Islet precursor cell (in vitro differentiated cells): Measurements from ENCODE around the gene BAHD1.

Experiments
- DNase-seq: peaks from one replicate; pipeline ENCODE4 v3.0.0-alpha.2; 2018

The BAHD1 gene

DNA sequence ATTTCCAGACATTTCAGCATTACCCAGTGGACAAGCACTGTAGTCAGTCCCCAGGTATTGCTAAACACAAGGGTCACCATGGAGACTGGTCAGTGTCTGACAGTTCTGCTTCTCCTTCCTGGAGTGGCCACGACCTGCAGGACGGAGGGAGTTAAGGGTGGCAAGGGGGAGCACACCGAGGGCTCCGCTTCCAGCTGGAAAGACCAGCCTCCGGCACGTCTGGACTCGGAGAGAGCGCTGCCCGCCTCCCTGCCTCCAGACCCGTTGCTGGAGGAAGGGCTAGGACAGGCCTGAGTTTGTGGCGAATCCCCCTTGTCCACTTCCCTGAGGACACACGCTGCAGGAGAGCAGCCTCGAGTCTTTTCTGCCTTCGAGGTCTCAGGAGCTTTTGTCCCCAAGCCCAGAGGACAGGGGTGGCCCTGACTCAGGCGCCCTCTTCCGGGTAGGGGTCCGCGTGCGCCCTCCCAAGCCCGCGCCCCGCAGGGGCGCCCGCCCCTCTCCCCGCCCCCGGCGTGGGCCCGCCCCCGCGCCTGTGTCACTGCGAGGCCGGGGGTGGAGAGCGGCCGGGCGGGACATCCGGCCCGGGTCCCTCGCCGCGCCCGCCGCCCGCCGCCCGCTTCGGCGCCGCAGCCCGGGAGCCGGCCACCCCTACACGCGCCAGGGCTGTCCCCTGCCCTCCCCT, 29.8 kb downstream of the BAHD1 start, which contains the start of gene CHST14:
Gene CHST14 (plus strand): TSS at position 562 of the 682 bp plus-strand sequence. CDS start 230 bp downstream, outside the sequence.
- peak; percentile 86 for DNase-seq

DNA sequence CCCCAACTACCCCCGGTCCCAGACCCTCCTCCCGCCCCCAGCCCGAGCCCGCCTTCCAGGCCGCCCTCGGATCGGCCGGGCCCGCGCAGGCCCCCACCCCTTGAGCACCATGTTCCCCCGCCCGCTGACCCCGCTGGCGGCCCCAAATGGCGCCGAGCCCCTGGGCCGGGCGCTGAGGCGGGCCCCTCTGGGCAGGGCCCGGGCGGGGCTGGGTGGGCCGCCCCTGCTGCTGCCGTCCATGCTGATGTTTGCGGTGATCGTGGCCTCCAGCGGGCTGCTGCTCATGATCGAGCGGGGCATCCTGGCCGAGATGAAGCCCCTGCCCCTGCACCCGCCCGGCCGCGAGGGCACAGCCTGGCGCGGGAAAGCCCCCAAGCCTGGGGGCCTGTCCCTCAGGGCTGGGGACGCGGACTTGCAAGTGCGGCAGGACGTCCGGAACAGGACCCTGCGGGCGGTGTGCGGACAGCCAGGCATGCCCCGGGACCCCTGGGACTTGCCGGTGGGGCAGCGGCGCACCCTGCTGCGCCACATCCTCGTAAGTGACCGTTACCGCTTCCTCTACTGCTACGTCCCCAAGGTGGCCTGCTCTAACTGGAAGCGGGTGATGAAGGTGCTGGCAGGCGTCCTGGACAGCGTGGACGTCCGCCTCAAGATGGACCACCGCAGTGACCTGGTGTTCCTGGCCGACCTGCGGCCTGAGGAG, 30.5 kb downstream of the BAHD1 start:
- DNase-seq = peak; percentile 68

DNA sequence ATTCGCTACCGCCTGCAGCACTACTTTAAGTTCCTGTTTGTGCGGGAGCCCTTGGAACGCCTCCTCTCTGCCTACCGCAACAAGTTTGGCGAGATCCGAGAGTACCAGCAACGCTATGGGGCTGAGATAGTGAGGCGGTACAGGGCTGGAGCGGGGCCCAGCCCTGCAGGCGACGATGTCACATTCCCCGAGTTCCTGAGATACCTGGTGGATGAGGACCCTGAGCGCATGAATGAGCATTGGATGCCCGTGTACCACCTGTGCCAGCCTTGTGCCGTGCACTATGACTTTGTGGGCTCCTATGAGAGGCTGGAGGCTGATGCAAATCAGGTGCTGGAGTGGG, 31.0 kb downstream of the BAHD1 start:
- peak; percentile 84 for DNase-seq

DNA sequence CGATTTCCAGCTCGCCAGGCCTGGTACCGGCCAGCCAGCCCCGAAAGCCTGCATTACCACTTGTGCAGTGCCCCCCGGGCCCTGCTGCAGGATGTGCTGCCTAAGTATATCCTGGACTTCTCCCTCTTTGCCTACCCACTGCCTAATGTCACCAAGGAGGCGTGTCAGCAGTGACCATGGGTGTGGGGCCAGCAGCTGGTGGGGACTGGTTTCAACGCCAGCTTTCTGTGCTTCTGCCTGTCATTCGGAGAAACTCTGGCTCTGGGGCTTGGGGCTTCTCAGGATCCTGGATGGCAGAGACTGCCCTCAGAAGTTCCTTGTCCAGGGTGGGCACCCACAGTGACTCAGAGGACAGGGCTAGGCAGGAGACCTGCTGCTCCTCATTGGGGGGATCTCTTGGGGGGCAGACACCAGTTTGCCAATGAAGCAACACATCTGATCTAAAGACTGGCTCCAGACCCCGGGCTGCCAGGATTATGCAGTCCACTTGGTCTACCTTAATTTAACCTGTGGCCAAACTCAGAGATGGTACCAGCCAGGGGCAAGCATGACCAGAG, 31.5 kb downstream of the BAHD1 start:
- no peak for DNase-seq

DNA sequence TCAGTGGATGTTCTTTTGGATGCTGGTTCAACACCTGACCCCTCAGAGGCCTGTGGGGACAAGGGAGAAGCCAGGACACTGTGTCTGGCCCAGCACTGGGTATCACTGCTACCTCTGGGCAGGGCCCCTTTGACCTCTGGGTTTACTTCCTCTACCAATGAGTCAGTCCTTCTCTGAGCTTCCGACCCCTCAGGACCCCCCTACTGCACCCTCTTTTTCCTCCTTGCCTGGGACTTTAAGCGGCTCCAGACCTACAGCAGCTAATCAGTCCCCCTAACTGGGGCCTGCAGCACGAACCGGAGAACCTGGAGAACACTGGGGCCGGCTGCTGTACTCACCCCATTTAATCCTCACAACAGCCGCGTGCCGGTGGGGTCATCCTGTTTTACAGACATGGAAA, 33.8 kb downstream of the BAHD1 start:
- no peak for DNase-seq

DNA sequence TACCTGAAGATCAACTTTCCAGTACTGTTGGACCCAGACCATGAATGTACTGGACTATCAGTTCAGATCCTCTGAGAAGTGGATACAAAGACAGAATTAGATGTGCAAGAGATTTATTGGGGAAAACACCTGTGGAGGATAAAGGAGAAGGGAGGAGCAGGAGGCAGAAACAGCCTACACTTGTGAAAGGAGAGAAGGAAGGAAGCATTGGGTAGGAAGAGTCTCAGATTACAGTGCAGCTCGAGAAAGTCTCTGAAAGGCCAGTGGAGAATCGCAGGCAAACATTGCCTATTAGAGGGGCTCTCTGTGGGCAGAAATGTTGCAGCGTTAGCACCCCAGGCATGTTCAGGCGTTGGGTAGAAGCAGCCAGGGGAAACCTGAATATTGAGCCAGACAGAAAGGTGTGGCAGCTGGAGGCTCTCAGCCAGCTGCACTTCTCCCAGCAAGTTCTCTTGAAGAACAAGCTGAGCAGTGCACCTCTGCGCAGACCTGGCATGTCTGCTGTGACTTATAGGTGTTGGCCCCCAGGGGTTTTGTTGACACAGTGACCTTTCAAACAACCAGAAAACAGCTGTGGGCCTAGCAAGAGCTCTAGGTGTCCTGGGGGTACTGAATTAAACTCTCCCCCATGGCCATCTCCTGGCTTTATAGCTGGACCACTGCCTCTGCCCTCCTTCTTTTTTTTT, 37.0 kb downstream of the BAHD1 start:
- DNase-seq = no peak

DNA sequence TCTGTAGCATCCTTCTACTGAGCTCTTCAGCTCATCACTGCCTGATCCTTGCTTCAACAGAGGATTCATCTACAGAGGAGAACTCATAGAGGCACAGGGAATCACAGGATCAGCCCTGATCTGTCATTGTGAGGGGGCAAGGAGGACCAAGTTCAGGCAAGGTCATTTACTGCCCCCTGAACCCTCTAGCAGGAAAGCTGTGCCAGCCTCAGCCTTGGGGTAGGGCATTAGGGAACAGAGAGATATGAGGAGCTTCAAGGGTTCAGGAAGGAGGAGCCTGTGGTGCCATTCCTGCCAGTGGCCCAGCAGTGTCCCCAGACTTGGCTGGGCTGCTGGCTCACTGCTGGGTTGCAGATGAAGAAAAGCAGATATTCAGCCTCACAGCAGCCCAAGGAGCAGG, 38.3 kb downstream of the BAHD1 start:
- DNase-seq = no peak

DNA sequence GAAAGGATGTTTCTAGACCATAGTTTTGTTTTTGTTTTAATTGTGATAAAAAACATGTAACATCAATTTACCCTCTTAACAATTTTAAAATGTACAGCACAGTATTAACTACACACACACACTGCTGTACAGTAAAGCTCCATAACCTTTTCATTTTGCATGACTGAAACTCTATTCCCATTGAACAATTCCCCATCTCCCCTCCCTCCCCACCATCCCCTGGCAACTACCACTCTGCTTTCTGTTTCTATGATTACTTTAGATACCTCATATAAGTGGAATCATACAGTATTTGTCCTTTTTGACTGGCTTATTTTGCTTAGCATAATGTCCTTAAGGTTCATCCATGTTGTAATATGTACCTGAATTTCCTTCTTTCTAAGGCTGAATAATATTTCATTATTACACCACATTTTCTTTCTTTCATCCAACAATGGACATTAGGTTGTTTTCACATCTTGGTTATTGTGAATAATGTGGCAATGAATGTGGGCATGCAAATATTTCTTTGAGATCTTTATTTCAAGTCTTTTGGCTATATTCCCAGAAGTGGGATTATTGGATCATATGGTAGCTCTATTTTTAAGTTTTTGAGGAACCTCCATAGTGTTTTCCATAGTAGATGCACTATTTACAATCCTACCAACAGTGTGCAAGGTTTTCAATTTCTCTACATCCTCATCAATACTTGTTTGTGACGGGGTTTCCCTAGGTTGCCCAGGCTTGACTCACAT, 40.8 kb downstream of the BAHD1 start:
- no peak for DNase-seq

DNA sequence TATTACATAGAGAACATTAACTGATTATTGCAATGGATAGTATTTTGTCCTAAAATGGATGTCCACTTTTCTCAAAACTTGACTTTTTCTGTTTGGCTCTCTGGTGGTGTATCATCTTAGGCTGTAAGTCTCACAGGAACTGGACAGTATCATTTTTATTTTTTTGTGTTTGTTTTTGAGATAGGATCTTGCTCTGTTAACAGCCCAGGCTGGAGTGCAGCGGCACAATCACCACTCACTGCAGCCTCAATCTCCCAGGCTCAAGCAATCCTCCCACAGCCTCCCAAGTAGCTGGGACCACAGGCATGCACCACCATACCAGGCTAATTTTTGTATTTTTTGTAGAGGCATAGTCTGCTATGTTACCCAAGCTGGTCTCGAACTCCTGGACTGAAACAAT, 43.2 kb downstream of the BAHD1 start:
- DNase-seq = no peak

DNA sequence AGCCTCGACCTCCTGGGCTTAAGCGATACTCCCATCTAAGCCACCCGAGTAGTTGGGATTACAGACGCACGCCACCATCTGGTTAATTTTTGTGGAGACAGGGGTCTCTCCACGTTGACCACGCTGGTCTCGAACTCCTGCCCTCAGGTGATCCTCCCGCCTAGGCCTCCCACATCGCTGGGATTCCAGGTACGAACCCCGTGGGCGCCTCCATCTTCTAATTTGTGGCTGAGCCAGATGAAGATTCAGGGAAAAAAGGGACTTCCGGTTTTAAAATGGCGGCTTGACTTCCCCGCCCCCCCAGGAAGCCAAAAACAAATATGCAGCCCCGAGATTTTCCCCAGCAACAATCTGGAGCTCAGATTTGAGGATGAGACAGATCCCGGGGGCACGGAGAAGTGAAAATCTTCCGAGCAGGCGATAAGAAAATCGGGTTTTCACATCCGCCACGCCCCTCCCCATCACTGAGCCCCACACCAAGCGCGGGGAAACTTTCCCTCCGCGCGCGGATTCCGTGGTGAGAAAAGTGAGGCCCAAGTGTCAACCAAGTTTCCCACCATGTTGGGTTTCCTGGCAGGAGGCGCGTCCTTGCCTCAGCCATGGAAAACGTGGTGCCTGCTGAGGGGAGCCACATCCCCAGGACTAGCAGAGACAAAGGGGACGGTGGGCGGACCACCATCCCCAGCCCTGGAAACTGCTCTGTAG, 45.5 kb downstream of the BAHD1 start:
- DNase-seq = no peak

DNA sequence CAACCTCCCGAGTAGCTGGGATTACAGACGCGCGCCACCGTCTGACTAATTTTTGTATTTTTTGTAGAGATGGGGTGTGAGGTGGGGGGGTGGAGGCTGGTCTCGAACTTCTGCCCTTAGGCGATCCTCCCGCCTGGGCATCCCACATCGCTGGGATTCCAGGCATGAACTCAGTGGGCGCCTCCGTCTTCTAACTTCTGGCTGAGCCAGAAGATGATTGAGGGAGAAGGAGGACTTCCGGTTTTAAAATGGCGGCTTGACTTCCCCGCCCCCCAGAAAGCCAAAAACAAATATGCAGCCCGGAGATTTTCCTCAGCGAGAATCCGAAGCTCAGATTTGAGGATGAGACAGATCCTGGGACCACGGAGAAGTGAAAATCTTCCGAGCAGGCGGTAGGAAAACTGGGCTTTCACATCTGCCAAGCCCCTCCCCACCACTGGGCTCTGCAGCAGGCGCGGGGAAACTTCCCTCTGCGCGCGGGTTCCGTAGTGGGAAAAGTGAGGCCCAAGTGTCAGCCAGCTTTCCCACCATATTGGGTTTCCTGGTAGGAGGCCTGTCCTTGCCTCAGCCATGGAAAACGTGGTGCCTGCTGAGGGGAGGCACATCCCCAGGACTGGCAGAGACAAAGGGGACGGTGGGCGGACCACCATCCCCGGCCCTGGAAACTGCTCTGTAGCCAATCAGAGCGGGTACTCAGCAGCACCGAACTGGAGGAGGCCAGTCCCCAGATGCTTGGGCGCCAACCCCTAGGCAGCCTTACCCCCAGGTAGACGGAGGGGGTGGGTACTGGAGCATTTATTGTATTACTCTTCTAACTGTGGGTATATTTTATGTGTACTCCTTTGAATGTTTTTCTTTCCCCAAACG, 47.3 kb downstream of the BAHD1 start:
- no peak for DNase-seq

DNA sequence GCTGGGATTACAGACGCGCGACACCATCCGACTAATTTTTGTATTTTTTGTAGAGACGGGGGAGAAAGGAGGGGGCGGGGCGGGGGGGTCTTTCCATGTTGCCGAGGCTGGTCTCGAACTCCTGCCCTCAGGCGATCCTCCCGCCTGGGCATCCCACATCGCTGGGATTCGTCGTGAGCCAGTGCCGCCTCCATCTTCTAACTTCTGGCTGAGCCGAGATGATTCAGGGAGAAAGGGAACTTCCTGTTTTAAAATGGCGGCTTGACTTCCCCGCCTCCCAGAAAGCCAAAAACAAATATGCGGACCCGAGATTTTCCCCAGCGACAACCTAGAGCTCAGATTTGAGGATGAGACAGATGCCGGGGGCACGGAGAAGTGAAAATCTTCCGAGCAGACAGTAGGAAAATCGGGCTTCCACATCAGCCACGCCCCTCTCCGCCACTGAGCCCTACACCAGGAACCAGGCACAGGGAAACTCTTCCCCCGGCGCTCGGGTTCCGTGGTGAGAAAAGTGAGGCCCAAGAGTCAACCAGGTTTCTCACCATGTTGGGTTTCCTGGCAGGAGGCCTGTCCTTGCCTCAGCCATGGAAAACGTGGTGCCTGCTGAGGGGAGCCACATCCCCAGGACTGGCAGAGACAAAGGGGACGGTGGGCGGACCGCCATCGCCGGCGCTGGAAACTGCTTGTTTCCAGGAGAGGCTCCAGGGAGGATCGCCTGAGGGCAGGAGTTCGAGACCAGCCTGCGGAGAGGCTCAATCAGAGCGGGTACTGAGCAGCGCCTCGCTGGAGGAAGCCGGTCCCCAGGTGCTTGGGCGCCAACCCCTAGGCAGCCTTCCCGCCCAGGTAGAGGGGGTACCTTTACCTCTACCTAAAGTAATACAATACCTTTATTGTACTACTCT, 48.8 kb downstream of the BAHD1 start:
- no peak for DNase-seq

DNA sequence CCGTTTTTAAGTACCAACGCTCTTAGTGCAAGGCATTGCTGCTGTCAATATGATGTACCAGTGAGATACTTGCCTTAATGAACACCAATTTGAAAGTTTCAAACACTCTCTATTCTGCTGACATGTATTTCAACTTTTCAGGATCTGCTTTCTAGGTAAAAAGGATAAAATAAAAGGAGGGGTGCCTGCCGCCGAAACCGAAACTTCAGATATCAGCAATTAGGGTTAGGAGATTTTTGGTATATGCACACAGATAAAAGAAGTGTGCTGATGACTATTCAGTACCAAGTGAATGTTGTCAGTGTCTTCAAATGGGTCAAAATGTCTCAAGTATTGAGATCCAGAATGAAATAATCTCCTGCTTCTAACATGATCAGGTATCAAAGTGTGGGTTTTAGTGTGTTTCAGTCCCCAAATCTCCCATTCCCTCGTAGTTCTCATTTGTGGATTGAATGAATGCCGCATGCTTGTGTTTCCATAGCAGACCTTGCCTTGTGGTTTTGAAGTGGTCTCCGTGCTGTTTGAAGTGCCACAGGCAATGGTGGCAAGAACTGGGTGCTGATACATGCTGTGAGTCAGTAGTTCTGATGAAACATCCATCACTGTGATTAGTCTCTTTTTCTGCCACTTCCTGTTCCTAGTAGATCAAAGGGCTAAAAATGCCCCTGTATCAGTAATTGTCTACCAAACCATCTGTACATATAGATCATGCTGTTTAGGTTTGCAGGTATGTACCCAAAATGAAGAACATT, 52.5 kb downstream of the BAHD1 start:
- DNase-seq = no peak

DNA sequence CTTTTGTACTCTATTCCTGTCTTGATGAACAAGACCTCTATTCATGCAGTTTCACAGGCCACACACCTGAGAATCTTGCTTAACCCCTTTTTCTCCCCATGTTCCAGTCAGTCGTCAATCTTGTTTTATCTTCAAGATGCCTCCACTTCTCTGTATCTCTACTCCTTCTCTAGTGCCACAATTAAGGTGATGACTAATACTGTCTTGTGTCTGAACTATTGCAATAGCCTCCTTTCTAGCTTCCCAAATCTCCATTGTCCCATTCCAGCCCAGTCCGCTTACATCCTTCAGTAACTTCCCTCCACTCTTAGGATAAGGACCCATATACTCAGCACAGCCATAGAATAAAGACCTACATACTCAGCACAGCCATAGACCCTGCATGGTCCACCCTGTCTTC, 54.8 kb downstream of the BAHD1 start:
- DNase-seq = no peak

DNA sequence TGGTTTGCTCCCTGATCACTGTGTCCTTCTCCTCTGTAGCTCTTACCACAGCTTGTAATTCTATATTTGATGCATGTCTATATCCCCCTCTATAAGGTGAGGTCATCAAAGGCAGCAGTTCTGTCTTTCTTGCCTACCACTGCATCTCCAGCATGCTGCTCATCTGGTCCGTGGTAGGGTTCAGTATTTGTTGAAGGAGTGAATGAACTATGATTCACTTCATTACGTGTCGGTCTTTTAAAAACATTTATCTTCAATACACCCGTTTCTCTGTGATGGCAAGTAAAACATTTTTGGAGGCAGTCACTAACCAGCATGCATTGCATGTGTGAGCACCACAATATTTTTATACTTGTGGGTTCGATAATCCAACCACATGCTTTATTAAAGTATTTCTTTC, 57.7 kb downstream of the BAHD1 start:
- DNase-seq = no peak

DNA sequence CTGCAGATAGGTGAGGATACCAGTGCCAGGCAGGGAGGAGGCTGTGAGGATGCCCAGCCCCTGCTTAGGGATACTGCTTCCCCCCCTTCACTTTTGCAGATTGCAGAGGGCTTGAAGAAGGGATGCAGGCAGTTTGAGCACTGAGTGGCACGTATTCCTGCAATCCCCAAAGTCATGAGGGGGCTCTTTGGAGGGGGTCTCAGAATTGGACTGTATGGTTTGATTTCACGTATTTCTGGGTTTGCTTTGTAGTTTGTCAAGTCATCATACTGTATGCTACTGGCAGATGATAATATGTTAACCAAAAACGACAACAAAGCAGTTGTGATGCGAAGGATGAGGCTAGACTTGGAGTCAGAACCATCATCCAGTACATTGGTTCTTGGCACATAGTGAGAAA, 58.1 kb downstream of the BAHD1 start:
- no peak for DNase-seq

DNA sequence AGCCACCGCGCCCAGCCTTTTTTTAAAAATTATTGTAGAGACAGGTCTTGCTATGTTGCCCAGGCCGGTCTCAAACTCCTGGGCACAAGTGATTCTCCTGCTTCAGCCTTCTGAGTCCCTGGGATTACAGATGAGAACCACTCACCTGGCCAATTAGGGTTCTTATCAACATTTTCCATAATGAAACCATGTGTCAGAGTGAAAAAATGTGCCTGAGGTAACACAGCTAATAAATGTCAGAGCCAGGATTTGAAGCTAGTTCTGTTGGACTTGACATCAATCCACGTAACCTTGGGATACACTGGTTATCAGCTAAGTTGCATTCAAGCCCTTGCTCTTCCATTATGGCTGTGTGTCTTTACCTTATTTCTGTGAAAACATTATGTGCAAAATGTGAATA, 59.2 kb downstream of the BAHD1 start:
- no peak for DNase-seq

DNA sequence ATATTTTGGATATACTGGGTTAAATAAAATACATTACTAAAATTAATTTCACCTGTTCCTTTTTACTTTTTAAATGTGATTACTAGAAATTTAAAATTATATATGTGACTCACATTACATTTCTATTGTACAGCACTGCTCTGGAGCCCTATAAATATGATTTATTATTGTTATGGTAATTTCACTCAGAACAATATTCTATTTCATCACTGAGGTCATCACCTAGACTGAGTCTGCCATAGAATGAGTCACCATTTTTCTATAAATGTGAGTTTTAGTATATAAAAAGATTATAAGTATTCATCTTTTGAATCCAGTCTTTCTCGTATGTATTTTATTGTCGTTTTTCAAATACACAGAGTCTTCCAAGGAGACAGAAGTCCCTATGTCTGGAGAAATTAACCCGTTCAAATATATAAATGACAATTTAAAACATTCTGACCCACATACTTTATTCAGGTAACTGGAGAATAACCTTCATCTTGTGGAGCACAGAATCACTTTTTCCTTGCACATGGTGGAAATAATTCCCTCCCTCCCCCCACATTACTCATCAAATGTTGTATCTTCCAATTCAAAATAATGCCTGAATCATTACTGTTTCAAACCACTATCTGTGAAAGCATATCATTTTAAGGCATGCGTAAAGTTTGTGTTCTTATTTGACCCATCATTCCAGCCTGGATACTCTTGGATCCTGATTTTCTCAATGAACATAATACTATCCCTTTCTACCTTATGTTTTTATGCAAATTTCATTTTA, 60.0 kb downstream of the BAHD1 start:
- DNase-seq = no peak

DNA sequence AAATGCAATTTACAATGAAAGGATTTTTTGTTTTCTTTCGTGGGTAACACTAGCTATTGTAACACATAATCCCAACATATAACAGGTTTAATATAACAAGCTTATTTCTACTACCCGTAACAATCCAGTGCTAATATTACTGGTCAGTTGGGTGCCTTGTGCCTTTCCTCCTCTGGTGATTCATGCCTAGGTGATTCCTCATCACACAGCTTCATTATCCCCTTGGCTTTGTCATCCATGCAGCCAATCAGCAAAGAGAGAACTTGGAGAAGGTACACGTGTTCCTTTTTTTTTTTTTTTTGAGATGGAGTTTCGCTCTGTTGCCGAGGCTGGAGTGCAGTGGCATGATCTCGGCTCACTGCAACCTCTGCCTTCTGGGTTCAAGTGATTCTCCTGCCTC, 60.7 kb downstream of the BAHD1 start:
- DNase-seq = no peak
